Hepatocyte (in vitro differentiated cells): ENCODE results near the gene LRIT1.

Experiments
- EZH2 ChIP-seq: fragments of 200-600 bp; sonication (generic); IDR thresholded peaks from 2 replicates; pipeline ENCODE4 v1.6.1; 2016; ENCODE audit warnings: antibody characterized with exemption, mild to moderate bottlenecking, borderline replicate concordance
- TF ChIP-seq, protein P1 (sequence below): fragments of 200-600 bp; sonication (generic); IDR thresholded peaks from 2 replicates; pipeline ENCODE4 v1.5.1; 2016; ENCODE audit warnings: antibody characterized with exemption, mild to moderate bottlenecking; ENCODE audit not compliant: poor library complexity

DNA sequence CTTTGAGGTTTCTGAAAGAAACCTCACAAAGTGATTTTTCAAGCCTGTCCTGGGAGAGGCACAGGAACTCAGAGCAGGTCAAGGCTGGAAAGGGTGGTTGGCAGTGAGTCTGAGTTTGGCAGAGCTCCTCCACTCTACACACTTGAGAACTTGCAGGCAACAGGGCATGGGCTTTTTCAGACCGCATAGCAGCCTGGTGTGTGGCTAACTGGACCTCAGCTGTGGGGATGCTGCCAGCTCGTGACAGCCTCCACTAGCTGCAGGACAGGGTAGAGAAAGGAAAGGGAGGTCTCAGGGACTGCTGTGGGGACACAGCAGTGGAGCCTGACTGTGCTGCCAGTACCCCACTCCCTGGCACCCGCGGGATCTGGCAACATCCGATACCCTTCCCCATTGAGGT is 44.4 kb downstream of the LRIT1 start:
- TF ChIP-seq, protein P1, sequence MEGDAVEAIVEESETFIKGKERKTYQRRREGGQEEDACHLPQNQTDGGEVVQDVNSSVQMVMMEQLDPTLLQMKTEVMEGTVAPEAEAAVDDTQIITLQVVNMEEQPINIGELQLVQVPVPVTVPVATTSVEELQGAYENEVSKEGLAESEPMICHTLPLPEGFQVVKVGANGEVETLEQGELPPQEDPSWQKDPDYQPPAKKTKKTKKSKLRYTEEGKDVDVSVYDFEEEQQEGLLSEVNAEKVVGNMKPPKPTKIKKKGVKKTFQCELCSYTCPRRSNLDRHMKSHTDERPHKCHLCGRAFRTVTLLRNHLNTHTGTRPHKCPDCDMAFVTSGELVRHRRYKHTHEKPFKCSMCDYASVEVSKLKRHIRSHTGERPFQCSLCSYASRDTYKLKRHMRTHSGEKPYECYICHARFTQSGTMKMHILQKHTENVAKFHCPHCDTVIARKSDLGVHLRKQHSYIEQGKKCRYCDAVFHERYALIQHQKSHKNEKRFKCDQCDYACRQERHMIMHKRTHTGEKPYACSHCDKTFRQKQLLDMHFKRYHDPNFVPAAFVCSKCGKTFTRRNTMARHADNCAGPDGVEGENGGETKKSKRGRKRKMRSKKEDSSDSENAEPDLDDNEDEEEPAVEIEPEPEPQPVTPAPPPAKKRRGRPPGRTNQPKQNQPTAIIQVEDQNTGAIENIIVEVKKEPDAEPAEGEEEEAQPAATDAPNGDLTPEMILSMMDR: no peak
- TF ChIP-seq EZH2: no peak
